ENCODE measurements around the gene PDK1.

- TF ChIP-seq USF2 (IDR thresholded peaks at IDR 0.05) (no peak), RCOR1 (IDR thresholded peaks at IDR 0.05; ENCODE audit: low read depth, low read length) (no peak), CTCF (IDR thresholded peaks at IDR 0.05) (no peak), NPAS2 (CRISPR knock-in tag; IDR thresholded peaks at IDR 0.05; ENCODE audit: borderline replicate concordance) (no peak), SMC3 (IDR thresholded peaks at IDR 0.05) (no peak), E2F6 (IDR thresholded peaks at IDR 0.05; ENCODE audit: borderline replicate concordance, low read depth) (no peak), POLR2A (IDR thresholded peaks at IDR 0.05; ENCODE audit: low read length) (no peak), MAZ (IDR thresholded peaks at IDR 0.05; ENCODE audit: borderline replicate concordance, low read depth, low read length) (no peak), REST (IDR thresholded peaks at IDR 0.05) (no peak), JUNB (IDR thresholded peaks at IDR 0.05) (no peak), JUN (IDR thresholded peaks at IDR 0.05) (no peak)
These were observed 16.1 kb upstream of the PDK1 start for GRCh38 chr2:172539767-172540166.

All from A549 (cell line).